Limb (tissue), 2 donors: ENCODE measurements around the gene PAX3.

Source experiments
- DNase-seq, 2 donors: peaks; one replicate each; pipeline ENCODE4 v3.0.0-alpha.2; 2016; ENCODE audit errors: extremely low spot score in 2 of 2

PAX3 gene

GRCh38 chr2:222296911-222297599 is 1.7 kb downstream of the PAX3 start:
- peak in 1 of 2 donors; percentile 61 for DNase-seq

DNA sequence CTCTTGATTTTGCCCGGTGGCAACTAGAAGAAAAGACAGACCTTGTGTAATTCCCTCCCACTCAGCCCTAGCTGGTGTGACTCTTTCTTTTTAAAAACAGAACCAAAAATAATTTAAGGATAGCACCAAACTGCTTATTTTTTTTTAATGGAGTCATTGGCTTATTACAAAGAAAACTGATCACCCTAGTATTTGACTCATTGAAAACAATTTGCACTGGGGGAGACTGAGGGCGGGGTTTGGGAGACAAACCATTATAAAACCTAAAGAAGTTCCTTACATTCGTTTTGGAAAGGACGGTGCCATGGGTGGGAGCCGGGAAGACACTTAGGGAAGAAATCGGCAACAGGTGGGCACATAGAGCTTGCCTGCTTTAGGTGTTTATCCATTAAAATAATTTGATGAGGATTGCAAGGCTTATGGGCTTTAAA is 2.5 kb downstream of the PAX3 start:
- DNase-seq, result no peak

DNA sequence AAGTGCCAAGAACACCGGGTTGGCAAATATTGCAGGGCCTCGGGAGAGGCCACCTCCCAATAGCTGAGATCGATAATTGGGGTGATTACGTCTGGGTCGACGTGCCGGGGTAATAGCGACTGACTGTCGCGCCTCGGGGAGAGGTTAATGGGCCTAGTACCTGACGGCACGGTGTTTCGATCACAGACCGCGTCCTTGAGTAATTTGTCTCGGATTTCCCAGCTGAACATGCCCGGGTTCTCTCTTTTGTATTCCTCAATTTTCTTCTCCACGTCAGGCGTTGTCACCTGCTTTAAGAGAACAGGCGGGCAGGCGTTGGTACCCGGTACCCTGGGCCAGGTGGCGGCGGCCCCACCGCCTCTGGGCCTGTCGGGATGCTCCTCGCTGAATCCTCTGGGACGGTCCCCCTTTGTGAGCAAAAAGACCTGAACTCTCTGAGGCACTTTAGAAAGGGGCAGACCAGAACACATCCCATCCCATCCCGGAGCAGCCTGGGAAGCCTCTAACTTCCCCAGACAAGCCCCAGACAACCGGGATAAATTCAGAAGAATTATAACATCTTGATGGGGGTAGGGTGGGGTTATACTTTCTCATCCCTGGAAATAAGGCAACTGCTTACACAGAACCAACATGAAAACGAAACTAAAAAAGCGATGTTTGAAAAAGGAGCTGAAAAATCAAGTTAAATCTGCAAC is 3.3 kb downstream of the PAX3 start:
- peak in 1 of 2 donors; percentile 66 for DNase-seq

- peak in 1 of 2 donors; percentile 48 for DNase-seq
Measured at GRCh38 chr2:222294996-222295367, 3.8 kb downstream of the PAX3 start.

- DNase-seq, result peak in 1 of 2 donors; percentile 41
Measured at GRCh38 chr2:222293660-222294630, 4.9 kb downstream of the PAX3 start.

DNA sequence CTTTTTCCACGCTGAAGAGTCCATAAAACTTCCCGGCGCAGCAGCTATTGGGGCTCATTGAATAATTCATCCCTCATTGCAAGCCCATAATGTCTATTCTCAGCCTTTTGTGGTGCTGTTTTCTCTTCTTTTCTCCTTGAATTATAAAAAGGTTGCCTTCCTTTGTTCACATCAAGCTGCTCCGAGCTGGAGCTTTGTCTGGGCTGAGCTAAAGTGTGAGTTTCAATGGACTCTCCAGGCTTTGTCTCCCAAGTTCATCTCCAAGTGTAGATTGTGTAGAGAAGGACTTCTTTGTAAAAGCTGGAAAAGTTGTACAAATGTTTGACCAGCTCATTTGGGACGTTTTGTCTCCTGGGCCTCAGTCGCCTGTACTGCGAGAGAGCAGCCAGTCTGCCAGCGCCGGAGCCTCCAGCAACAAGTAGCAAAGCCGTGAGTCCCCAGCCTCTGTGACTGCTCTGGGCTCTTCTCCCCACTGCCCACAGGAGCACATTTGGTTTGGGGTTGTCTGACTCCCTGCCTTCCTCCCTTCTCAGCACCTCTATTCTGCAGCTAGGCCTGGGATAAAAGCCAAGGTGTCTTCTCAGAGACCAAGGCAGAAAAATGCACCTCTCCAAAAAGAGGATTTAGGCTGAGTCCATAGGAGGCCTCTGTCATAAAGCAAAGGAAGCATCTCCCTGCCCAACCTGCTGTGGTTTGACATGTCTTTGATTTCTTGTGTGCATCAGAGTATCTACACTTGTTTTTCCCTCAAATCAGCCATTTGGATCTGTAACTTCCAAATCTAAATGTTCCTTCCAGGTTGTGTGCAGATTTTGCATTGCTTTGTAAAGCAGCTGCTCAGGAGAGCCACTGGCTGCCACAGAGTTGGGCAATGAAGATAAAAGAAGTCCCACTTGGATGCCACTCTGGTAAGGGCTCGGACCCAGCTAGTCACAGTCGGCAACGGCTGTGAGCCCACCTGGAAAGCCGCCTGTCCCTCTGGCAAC is 6.4 kb downstream of the PAX3 start:
- DNase-seq, result no peak

DNA sequence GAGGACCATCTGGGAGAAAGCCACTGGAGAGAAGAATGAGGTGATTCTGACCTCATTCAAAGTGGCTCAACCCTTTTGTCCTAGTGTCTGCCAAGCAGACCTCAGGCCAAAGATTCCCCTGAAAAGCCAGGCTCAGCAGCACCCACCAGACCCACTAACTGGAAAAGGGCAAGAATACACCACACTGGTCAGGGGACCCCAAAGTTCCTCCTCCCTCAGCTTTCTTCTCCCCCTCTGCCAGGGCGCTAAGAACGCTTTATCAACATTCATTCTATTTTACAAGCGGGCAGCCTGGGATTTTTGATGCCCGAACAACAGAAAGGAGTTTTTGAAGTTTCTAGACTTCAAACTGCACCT is 7.3 kb downstream of the PAX3 start:
- no peak for DNase-seq

DNA sequence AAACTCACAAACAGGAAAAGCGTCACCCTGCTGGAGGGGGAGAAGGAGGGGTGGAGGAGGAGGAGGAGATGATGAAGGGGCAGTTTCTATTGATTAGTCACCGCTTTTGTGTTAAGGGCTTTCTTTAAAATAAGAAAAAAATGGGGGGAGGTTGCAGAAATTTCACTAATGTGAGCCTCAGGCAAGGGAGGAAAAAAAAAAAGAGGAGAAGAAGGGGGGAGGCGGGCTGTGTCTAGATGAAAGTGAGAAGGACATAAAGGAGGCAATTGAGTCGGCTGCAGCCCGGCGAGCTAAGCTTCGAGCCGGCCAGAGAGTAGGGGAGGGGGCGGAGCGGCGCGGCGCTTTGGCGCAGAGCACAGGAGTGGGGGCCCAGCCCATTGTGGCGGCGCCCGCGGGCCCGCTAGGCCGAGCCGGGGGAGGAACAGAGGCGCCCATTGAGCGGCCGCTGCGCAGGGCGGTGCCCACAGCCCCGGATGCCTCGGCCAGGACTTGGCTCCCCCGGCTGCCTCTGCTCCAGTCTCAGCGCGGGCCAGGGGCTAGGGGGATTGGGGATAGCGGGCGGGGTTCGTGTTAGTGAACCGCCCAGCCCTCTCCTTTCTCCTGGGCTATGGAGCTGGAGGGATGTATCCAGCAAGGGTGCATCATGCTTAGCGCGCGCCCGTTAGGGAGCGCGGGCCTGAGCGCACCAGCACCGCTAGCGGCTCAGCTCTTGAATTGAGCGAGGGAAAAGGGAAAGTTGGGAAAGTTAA is 7.9 kb downstream of the PAX3 start:
- peak in 1 of 2 donors; percentile 78 for DNase-seq

DNA sequence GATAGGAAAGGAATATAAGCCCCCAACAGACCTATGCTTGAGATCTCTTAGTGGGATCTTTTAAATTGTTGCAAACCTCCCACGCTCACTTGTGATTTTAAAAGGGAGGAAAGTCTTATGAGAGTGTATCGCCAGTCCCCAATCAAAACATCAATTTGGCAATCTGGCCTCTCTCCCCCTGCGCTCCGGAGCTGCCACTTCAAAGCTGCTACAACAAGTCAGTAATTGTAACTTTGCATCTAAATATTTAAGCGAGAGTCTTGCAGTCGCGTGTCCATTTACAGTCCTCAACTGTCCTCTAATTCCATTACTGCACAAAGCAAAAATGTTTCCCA is 8.4 kb downstream of the PAX3 start:
- no peak for DNase-seq

DNA sequence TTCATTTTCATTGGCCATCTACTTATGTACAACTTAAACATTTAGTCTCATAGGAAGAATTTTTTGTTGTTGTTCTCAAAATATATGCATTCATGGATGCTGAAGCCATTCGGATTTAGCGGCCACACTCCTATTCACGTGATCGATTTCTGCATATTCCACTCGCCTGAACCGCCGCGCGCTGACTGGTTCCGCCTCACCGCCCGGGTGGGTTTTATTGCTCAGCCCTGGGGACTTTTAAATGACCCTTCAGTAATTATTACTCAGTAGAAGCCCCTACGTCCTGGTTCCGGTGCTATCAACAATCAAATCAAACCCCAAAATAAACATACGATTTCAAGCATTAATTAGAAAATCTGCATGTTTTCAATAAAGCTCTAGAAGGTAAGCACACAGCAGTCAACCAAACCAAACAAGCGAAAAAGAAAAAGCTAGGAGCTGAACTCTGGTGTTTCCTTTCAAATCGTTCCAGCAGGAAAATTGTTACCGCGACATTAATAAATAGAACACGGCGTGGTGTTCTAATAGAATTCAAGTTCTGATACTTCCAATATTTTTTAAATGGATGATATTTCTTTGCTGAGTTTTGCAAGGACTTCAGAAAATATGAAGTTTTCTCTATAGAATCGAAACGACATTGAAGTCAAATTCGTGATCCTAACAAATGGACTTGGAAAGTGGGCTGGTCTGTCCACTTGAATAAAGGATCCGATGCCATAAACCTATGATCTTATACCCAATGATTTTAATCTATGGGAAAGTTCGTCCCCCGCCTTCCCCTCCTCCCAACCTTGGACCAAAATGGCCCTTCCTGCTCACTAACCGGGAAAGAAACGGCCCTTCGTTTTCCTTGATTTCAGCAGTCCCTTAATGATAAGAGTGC is 9.3 kb downstream of the PAX3 start:
- DNase-seq, result no peak

GRCh38 chr2:222288590-222289277 is 10.1 kb downstream of the PAX3 start:
- DNase-seq, result no peak

- no peak for DNase-seq
Measured at GRCh38 chr2:222287862-222288479, 10.8 kb downstream of the PAX3 start.

- DNase-seq, result no peak
Measured at GRCh38 chr2:222284466-222284865, 14.3 kb downstream of the PAX3 start.

DNA sequence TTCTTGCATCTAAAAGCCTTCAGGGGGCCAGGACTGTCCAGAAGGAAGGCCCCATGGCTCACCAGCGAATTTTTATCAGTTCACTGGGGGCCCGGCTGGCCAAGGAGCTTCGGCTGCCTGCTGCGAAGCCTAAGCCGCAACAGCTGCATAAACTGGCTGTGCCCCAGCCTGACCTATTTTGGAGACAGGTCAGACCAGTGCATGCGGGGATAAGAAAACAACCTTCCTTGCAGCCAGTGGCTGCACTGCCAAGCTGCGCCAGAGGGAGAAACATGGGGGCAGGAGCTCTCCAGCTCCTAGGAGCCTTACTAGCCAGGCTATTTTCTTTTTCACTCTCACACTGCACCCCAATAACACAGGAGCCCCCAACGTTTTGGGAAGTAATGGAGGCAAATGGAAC is 15.2 kb downstream of the PAX3 start:
- peak in 1 of 2 donors; percentile 37 for DNase-seq

DNA sequence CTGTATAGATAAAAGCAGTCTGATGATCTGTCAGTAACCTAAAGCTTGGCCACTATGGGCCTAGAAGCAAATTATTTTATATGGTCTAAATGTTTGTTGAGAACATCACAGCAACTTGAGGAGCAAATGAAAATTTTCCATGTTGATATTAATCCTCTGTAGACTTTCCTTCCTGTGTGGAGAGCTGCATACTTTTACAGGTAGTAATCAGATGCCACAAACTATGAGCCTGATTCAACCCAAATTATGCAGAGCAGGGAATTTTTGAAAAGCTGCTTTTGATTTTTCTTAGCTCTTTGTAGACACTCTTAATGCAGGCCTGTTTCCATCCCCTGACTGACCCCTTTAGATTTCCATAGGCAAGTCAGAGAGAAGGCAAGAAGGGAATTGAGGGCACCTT is 17.3 kb downstream of the PAX3 start:
- DNase-seq, result no peak

DNA sequence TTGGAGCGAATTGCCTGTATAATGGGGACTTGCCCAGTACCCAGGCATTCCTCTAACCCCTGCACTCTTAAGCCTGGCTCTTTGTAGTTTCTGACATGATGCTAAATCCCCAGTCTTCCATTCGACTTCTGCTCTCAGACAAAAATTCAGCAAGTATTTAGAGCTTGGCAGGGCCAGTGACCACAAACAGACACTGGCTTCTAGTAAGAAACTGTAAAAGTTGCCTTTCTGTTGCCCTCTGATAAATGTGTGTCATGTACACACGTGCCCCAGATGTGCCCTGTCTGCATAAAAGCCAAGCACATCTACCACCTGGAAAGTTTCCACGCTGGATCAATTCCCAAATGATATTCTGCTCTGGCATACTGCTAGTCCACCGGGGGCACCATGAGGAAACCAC is 18.0 kb downstream of the PAX3 start:
- no peak for DNase-seq

DNA sequence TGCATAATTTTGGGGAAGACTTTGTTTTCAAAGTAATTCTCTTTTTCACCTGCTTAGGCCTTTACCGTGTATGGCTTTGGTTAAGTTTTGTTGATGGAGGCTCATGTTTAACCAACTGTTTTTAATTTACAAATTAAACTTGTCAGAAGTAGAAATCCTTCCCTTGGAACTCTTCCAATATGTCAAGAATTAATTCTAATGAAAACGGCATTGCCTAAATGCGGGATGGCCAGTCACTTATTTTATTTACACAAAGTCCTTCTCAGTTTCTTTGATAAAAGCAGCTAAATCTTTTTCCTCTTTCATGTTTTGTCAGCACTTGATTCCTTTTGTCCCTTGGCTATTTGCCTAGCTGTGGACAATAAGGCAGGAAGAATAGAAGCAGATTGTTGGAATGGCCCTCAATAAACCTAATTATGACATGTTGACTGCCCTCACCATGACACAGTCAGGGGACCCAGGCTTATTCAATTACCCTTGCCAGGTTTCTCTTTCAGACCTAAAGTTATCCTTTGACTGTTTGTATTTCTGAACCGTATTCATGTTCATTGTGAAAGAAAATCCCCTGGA is 26.3 kb downstream of the PAX3 start:
- DNase-seq, result no peak

DNA sequence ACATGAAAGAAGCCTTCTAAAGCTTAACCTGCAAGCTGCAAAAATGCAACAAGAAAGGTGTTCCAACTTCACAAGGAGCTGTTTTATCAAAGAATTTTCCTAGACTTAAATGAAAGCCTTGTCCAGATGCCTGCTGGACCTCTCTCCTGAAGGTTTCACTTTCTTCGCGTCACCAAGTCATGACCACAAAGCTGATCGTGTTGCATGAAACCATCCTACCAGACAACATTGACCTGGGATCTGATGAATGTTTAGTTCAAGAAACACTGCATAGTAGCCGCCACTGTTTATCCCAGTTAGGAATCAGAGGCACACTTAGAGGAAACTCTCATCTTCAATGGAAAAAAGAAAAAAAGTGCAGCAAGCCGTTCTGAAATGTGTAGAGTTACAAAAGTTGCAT is 26.9 kb downstream of the PAX3 start:
- no peak for DNase-seq
